Ovary (tissue), 9 donors: ENCODE results near the gene TC2N. TPM values are rescaled to one million over a fixed set of nuclear protein-coding genes. Genes with fewer than 3 reads are reported as not detected.
"Not testable (repeated sequence)": the region's sequence is repeated elsewhere in the genome, so short reads cannot be mapped to it uniquely, and the experiment has no call there.

Source experiments
- DNase-seq, 5 donors: peaks; one replicate each; pipeline ENCODE4 v3.0.0-alpha.2; 2019 to 2020
- H3K27ac ChIP-seq, 2 donors: fragments of 200-600 bp; one replicate each; pipeline versions ENCODE4 v1.5.1 to v1.8.0; 2019 to 2022
- H3K27me3 ChIP-seq: fragments of 200-600 bp; one replicate; pipeline ENCODE4 v1.8.0; 2022
- H3K36me3 ChIP-seq: fragments of 200-600 bp; sonication (generic); one replicate; pipeline ENCODE4 v1.5.1; 2019
- H3K4me1 ChIP-seq: one replicate; pipeline ENCODE4 v1.8.1; 2013; ENCODE audit warnings: mild to moderate bottlenecking, moderate library complexity; ENCODE audit not compliant: insufficient read depth
- H3K4me3 ChIP-seq: fragments of 200-600 bp; sonication (generic); one replicate; pipeline ENCODE4 v1.5.1; 2017
- H3K9me3 ChIP-seq, 2 donors: fragments of 200-600 bp in 1 of 2; sonication (generic) in 1 of 2; one replicate each; pipeline versions ENCODE4 v1.5.1 to v1.8.1; 2013 to 2019; ENCODE audit warnings: mild to moderate bottlenecking in 1 of 2, moderate library complexity in 1 of 2
- CTCF ChIP-seq, 3 donors: fragments of 450-650 bp in 2 of 3; fragments of 200-600 bp in 1 of 3; IDR thresholded peaks; one replicate each; pipeline versions ENCODE4 v1.5.1 to v1.8.0; 2016 to 2022; ENCODE audit warnings: antibody characterized with exemption in 3 of 3, mild to moderate bottlenecking in 1 of 3
- EP300 ChIP-seq: sonication (generic); formaldehyde crosslinking; IDR thresholded peaks from one replicate; pipeline ENCODE4 v1.6.1; 2017; ENCODE audit warnings: antibody characterized with exemption
- POLR2A ChIP-seq: fragments of 450-650 bp; IDR thresholded peaks from one replicate; pipeline ENCODE4 v1.6.1; 2017; ENCODE audit warnings: antibody characterized with exemption, mild to moderate bottlenecking, moderate library complexity
- WGBS, 3 donors: extraction: QIAGEN DNeasy Blood & Tissue Kit in 1 of 3; methylation state at CpG; one replicate each; pipeline versions ENCODE4 v1.1.5 to v1.1.7; 2013 to 2017; 5-methylcytosine and 5-hydroxymethylcytosine counted together
- intact Hi-C, 4 donors: fragments of 100-400 bp; cut with DNase I; formaldehyde crosslinking; loops; one replicate each; pipeline versions ENCODE4 v1.11.0 to v1.15.1; 2022 to 2023
- polyA plus RNA-seq, 2 donors: library from polyadenylated mRNA; stranded (reverse); fragments of 200-250 nt in 1 of 2; fragments of 350-450 nt in 1 of 2; fragmentation: Illumina TruSeq in 1 of 2; extraction: RNeasy Lipid Tissue Mini Kit (QIAGEN cat#74804) in 1 of 2; gene quantifications; one replicate each; pipeline ENCODE4 v1.2.3, GENCODE V29; 2013 to 2014
- total RNA-seq, 7 donors: library from RNA; depleted of rRNA in 2 of 7; stranded (reverse); fragments of >200 nt in 2 of 7; fragmentation: NEBNext Ultra II Directional in 3 of 7; extraction: Animal tissue kit (Norgen Biotek cat#: 25700) in 3 of 7; gene quantifications; one replicate each; pipeline versions ENCODE4 v1.1.0 to v1.2.4, GENCODE V29; 2016 to 2023
- donor health status: DM: no; HTN: no; CAD: no; lungs with moderate emphysema.
- donor health status: DM: no; HTN: no; CAD: no.
- donor health status: Bipolar disorder and iron deficiency.
- donor health status: DM: yes; HTN: yes; CAD: no.
- donor health status: DM: no; HTN: no; CAD: no.
- donor health status: DM: yes; HTN: yes; CAD: no.

Gene TC2N
- total and polyA plus RNA-seq, 9 donors, result 2.2 to 81.7 (median 12.4) TPM

- WGBS, 3 donors, result 83 to 94% (median 91%) methylated on average over 5 of the region's 5 CpGs
- Histone ChIP-seq H3K9me3 (no peaks in the 10 kb centered on the region), H3K36me3 (no peaks in the 10 kb centered on the region), H3K27me3 (no peaks in the 10 kb centered on the region), H3K4me1 (peaks cover 14% of the 10 kb centered on the region), H3K27ac (no peak overlapping the region), H3K4me3 (no peak overlapping the region)
- intact Hi-C loops, result no loop called here
- TF ChIP-seq POLR2A, result no peak
- no peak for TF ChIP-seq CTCF (IDR thresholded peaks at IDR 0.05)
- no peak for DNase-seq
Measured at GRCh38 chr14:91898372-91898771, 31.0 kb upstream of the TC2N start.

GRCh38 chr14:91897716-91898115 is 30.4 kb upstream of the TC2N start:
- H3K27ac ChIP-seq, H3K9me3 ChIP-seq, H3K4me1 ChIP-seq, DNase-seq, H3K27me3 ChIP-seq, H3K4me3 ChIP-seq, H3K36me3 ChIP-seq, intact Hi-C loops: not testable (repeated sequence)
- WGBS, 3 donors, result 87 to 95% (median 89%) methylated on average over 5 of the region's 5 CpGs

GRCh38 chr14:91897106-91897701 is 29.9 kb upstream of the TC2N start:
- no peak for DNase-seq
- Histone ChIP-seq H3K36me3 (no peaks in the 10 kb centered on the region), H3K9me3 (no peaks in the 10 kb centered on the region), H3K4me1 (peaks cover 8% of the 10 kb centered on the region), H3K4me3 (no peak overlapping the region), H3K27ac (no peak overlapping the region), H3K27me3 (no peaks in the 10 kb centered on the region)
- intact Hi-C loops, result no loop called here
- TF ChIP-seq CTCF (IDR thresholded peaks at IDR 0.05) (no peak), EP300 (no peak), POLR2A (no peak)
- 49 to 68% (median 51%) methylated on average over 10 of the region's 10 CpGs for WGBS, 3 donors

- no peak overlapping the region for H3K27ac ChIP-seq
Measured at GRCh38 chr14:91896419-91896818, 29.1 kb upstream of the TC2N start.

GRCh38 chr14:91893669-91894068 is 26.3 kb upstream of the TC2N start:
- TF ChIP-seq EP300, result no peak
- TF ChIP-seq POLR2A, result no peak
- TF ChIP-seq CTCF (IDR thresholded peaks at IDR 0.05), result no peak
- H3K9me3 ChIP-seq, result no peaks in the 10 kb centered on the region
- no peak overlapping the region for H3K27ac ChIP-seq
- H3K27me3 ChIP-seq, result no peaks in the 10 kb centered on the region
- 86 to 97% (median 92%) methylated on average over 4 of the region's 4 CpGs for WGBS, 3 donors
- no peak for DNase-seq
- intact Hi-C loops, result no loop called here
- H3K4me1 ChIP-seq, result peaks cover 11% of the 10 kb centered on the region
- H3K4me3 ChIP-seq, result no peak overlapping the region
- H3K36me3 ChIP-seq, result no peaks in the 10 kb centered on the region

More at GRCh38 chr14:91896419-91896818, 29.1 kb upstream of the TC2N start:
- DNase-seq, result no peak
- TF ChIP-seq CTCF (IDR thresholded peaks at IDR 0.05), result no peak
- intact Hi-C loops, result no loop called here
- H3K4me1 ChIP-seq, result peaks cover 8% of the 10 kb centered on the region
- H3K36me3 ChIP-seq, result no peaks in the 10 kb centered on the region
- 92 to 98% (median 98%) methylated on average over 4 of the region's 4 CpGs for WGBS, 3 donors
- no peak overlapping the region for H3K4me3 ChIP-seq
- no peaks in the 10 kb centered on the region for H3K9me3 ChIP-seq
- no peaks in the 10 kb centered on the region for H3K27me3 ChIP-seq
